HCT116 (cell line): ENCODE data around the gene LRBA. TPM values are rescaled to one million over a fixed set of nuclear protein-coding genes. Genes with fewer than 3 reads are reported as not detected.

Experiments used
- ATAC-seq: fragments of 200-7000 bp; cut with Tn5 transposase; 2 replicates; pipeline ENCODE4 v1.9.1; 2020; ENCODE audit warnings: mild to moderate bottlenecking, moderate library complexity
- BruUV-seq: library from RNA; stranded (reverse); fragments of 400-500 nt; replicated peaks from 2 replicates; lab custom pipeline; 2021; lab: Mats Ljungman, UMichigan
- CTCF ChIA-PET: fragments of 300-600 bp; sonication (Branson Sonifier 250); formaldehyde crosslinking; loops from one replicate; lab custom pipeline; 2021; ENCODE audit warnings: antibody characterized with exemption; lab: Charles Lee
- POLR2A ChIA-PET: fragments of 300-600, 350-600 bp; sonication (Branson Sonifier 250); formaldehyde crosslinking; loops from one replicate; lab custom pipeline; 2021; ENCODE audit warnings: antibody characterized with exemption; lab: Charles Lee
- RAD21 ChIA-PET, 2 experiments: fragments of 300-600 bp; sonication (Branson Sonifier 250); formaldehyde crosslinking; loops; one replicate each; lab custom pipeline; 2023; ENCODE audit warnings: low total read pairs in 2 of 2; ENCODE audit not compliant: uncharacterized antibody in 2 of 2, unreplicated experiment in 2 of 2, low non-redundant PET in 1 of 2; lab: Charles Lee
- DNase-seq: peaks from one replicate; pipeline ENCODE4 v3.0.0-alpha.2; 2010; ENCODE audit warnings: low read depth, low spot score
- H2AFZ ChIP-seq: fragments of 200-600 bp; shearing (Covaris generic), sonication (generic); 2 replicates; pipeline ENCODE4 v1.6.1; 2017; ENCODE audit warnings: low read depth, mixed run types, mixed read lengths, antibody characterized with exemption, low read length; ENCODE audit not compliant: poor library complexity, severe bottlenecking
- H3K27ac ChIP-seq: 2 replicates; pipeline ENCODE4 v1.5.1; 2012; ENCODE audit warnings: low read depth, low read length
- H3K27me3 ChIP-seq: fragments of 200-600 bp; sonication (generic); 2 replicates; pipeline ENCODE4 v1.6.1; 2016; ENCODE audit warnings: mixed run types, low read length, mixed read lengths; ENCODE audit not compliant: insufficient read depth
- H3K36me3 ChIP-seq, 2 experiments: fragments of 200-500 bp in 1 of 2; fragments of 200-600 bp in 1 of 2; sonication (Bioruptor generic) in 1 of 2; sonication (generic) in 1 of 2; 2 replicates each; pipeline versions ENCODE4 v1.5.1 to v1.6.1; 2014 to 2016; ENCODE audit warnings: low read length in 2 of 2, inconsistent platforms in 1 of 2, mixed read lengths in 1 of 2, mixed run types in 1 of 2; ENCODE audit not compliant: insufficient read depth in 2 of 2, control insufficient read depth in 1 of 2
- H3K4me1 ChIP-seq, 2 experiments: fragments of 200-600 bp in 1 of 2; sonication (generic) in 1 of 2; 2 replicates each; pipeline versions ENCODE4 v1.5.1 to v1.6.1; 2012 to 2017; ENCODE audit warnings: low read length in 2 of 2, inconsistent platforms in 1 of 2, mild to moderate bottlenecking in 1 of 2, mixed read lengths in 1 of 2, mixed run types in 1 of 2, moderate library complexity in 1 of 2; ENCODE audit not compliant: insufficient read depth in 2 of 2, control insufficient read depth in 1 of 2
- H3K4me2 ChIP-seq: fragments of 200-600 bp; sonication (generic); 2 replicates; pipeline ENCODE4 v1.6.1; 2017; ENCODE audit warnings: mixed run types, low read length, mixed read lengths
- H3K4me3 ChIP-seq, 2 experiments: fragments of 200-600 bp in 1 of 2; sonication (generic) in 1 of 2; replicated peaks in 1 of 2; 2 replicates each; pipeline ENCODE4 v1.5.1; 2011 to 2016; ENCODE audit warnings: low read length in 2 of 2, control low read depth in 1 of 2, low read depth in 1 of 2, mild to moderate bottlenecking in 1 of 2, mixed read lengths in 1 of 2, mixed run types in 1 of 2
- H3K79me2 ChIP-seq: fragments of 200-600 bp; sonication (generic); 2 replicates; pipeline ENCODE4 v1.6.1; 2017; ENCODE audit warnings: mild to moderate bottlenecking, mixed run types, low read length, moderate library complexity, mixed read lengths; ENCODE audit not compliant: insufficient read depth
- H3K9ac ChIP-seq: fragments of 200-600 bp; sonication (generic); 2 replicates; pipeline ENCODE4 v1.6.1; 2016; ENCODE audit warnings: low read length, mixed read lengths
- H3K9me2 ChIP-seq: fragments of 200-600 bp; sonication (generic), shearing (Covaris generic); 2 replicates; pipeline ENCODE4 v1.6.1; 2017; ENCODE audit warnings: mixed run types, mild to moderate bottlenecking, moderate library complexity; ENCODE audit not compliant: insufficient read depth
- H3K9me3 ChIP-seq, 2 experiments: fragments of 200-500 bp in 1 of 2; fragments of 200-600 bp in 1 of 2; sonication (Bioruptor generic) in 1 of 2; sonication (generic) in 1 of 2; 2 replicates each; pipeline ENCODE4 v1.6.1; 2014 to 2017; ENCODE audit warnings: low read length in 2 of 2, mixed read lengths in 2 of 2, inconsistent platforms in 1 of 2, low read depth in 1 of 2, mild to moderate bottlenecking in 1 of 2, mixed run types in 1 of 2, moderate library complexity in 1 of 2; ENCODE audit not compliant: control insufficient read depth in 1 of 2, insufficient read depth in 1 of 2
- H4K20me1 ChIP-seq: fragments of 200-600 bp; sonication (generic), shearing (Covaris generic); 2 replicates; pipeline ENCODE4 v1.6.1; 2017; ENCODE audit warnings: mixed run types, mild to moderate bottlenecking, moderate library complexity; ENCODE audit not compliant: insufficient read depth
- CBX3 ChIP-seq: IDR thresholded peaks from 2 replicates; pipeline ENCODE4 v1.6.1; 2012; ENCODE audit warnings: low read depth
- CEBPB ChIP-seq: IDR thresholded peaks from 2 replicates; pipeline ENCODE4 v1.6.1; 2012; ENCODE audit warnings: low read depth
- CTCF ChIP-seq, 3 experiments: fragments of 200-600 bp in 1 of 3; sonication (generic) in 1 of 3; IDR thresholded peaks in 2 of 3; conservative IDR thresholded peaks in 1 of 3; 2 replicates each; pipeline ENCODE4 v1.5.1; 2012 to 2017; ENCODE audit warnings: low read depth in 2 of 3, low read length in 2 of 3, antibody characterized with exemption in 1 of 3, borderline replicate concordance in 1 of 3, control low read depth in 1 of 3, mild to moderate bottlenecking in 1 of 3, mixed read lengths in 1 of 3, mixed run types in 1 of 3, moderate library complexity in 1 of 3; ENCODE audit not compliant: insufficient read depth in 1 of 3
- EGR1 ChIP-seq: IDR thresholded peaks from 2 replicates; pipeline ENCODE4 v1.6.1; 2012; ENCODE audit warnings: low read depth
- ELF1 ChIP-seq: IDR thresholded peaks from 2 replicates; pipeline ENCODE4 v1.6.1; 2012; ENCODE audit warnings: low read depth, borderline replicate concordance
- EZH2phosphoT487 ChIP-seq: fragments of 200-600 bp; IDR thresholded peaks from 2 replicates; pipeline ENCODE4 v1.6.1; 2018; ENCODE audit warnings: antibody characterized with exemption, borderline replicate concordance
- FOSL1 ChIP-seq: IDR thresholded peaks from 2 replicates; pipeline ENCODE4 v1.6.1; 2012; ENCODE audit warnings: low read depth
- JUND ChIP-seq: IDR thresholded peaks from 2 replicates; pipeline ENCODE4 v1.6.1; 2012
- POLR2A ChIP-seq: IDR thresholded peaks from 2 replicates; pipeline ENCODE4 v1.7.0; 2011; ENCODE audit warnings: borderline replicate concordance; ENCODE audit not compliant: insufficient read depth, insufficient read length; ENCODE audit errors: extremely low read depth
- POLR2AphosphoS5 ChIP-seq: IDR thresholded peaks from 2 replicates; pipeline ENCODE4 v1.6.1; 2011; ENCODE audit warnings: mild to moderate bottlenecking, low read depth, low read length, moderate library complexity
- RAD21 ChIP-seq: IDR thresholded peaks from 2 replicates; pipeline ENCODE4 v1.6.1; 2012; ENCODE audit warnings: low read depth, mild to moderate bottlenecking
- REST ChIP-seq: IDR thresholded peaks from 2 replicates; pipeline ENCODE4 v1.6.1; 2012; ENCODE audit warnings: low read depth
- SIN3A ChIP-seq: IDR thresholded peaks from 2 replicates; pipeline ENCODE4 v1.6.1; 2012; ENCODE audit warnings: low read depth
- SP1 ChIP-seq: IDR thresholded peaks from 2 replicates; pipeline ENCODE4 v1.6.1; 2012; ENCODE audit warnings: low read depth
- TCF7L2 ChIP-seq: IDR thresholded peaks from 2 replicates; pipeline ENCODE4 v1.7.0; 2011; ENCODE audit warnings: borderline replicate concordance, inconsistent platforms; ENCODE audit not compliant: insufficient read depth, insufficient read length; ENCODE audit errors: extremely low read depth
- ZFX ChIP-seq: fragments of 450-650 bp; IDR thresholded peaks from 2 replicates; pipeline ENCODE4 v1.6.1; 2017
- ZNF274 ChIP-seq: fragments of 200-500 bp; sonication (Bioruptor generic); IDR thresholded peaks from 2 replicates; pipeline ENCODE4 v1.6.1; 2014; ENCODE audit warnings: mild to moderate bottlenecking, low read depth, low read length, inconsistent platforms
- intact Hi-C: fragments of 100-400 bp; cut with micrococcal nuclease; formaldehyde crosslinking; loops from 2 replicates; pipeline ENCODE4 v1.10.0; 2022
- total RNA-seq: library from RNA; stranded (reverse); gene quantifications from one replicate; pipeline ENCODE4 v1.2.1, GENCODE V29; 2021; ENCODE audit not compliant: unreplicated experiment
- TF ChIP-seq, protein P1 (sequence below): IDR thresholded peaks from 2 replicates; pipeline ENCODE4 v1.6.1; 2012
- TF ChIP-seq, protein P2 (sequence below): IDR thresholded peaks from 2 replicates; pipeline ENCODE4 v1.6.1; 2012
- TF ChIP-seq, protein P3 (sequence below): IDR thresholded peaks from 2 replicates; pipeline ENCODE4 v1.6.1; 2011; ENCODE audit warnings: mild to moderate bottlenecking, low read length, moderate library complexity; ENCODE audit not compliant: insufficient replicate concordance; ENCODE audit errors: extremely low read depth

LRBA gene
- total RNA-seq, 1 experiment from 2014 or later, result 79.8 TPM

DNA sequence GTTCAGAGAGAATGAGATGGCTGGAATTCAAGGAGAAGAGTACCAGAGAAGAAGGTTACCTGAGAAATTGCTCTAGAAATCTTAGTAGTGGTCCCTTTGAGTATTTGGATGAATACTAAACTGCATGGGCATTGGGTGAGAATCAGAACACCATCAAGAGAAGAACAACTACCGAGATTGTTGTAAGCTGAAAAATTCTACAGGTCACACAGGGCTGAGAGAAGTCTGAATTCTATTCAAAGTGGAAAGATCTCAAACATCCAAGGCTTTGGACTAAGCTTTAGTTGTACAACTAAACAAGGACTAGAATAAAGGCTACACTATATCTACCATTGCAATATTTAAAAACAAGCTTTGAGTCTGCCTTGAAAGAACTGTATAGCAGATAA lies 40.8 kb downstream of the LRBA start:
- Histone ChIP-seq H3K36me3 (no peaks in the 10 kb centered on the region), H3K9me2 (no peaks in the 10 kb centered on the region), H3K4me1 (no peaks in the 10 kb centered on the region), H3K27ac (no peak overlapping the region), H3K27me3 (no peaks in the 10 kb centered on the region), H4K20me1 (no peaks in the 10 kb centered on the region; the same call in none of the 2 replicates), H3K4me3 (no peak overlapping the region), H3K9ac (no peak overlapping the region), H2AFZ (no peak overlapping the region), H3K9me3 (no peaks in the 10 kb centered on the region), H3K79me2 (peaks cover 96% of the 10 kb centered on the region), H3K4me2 (no peak overlapping the region)
- intact Hi-C loops, result no loop called here
- no peak for TF ChIP-seq ELF1
- TF ChIP-seq, protein P1, sequence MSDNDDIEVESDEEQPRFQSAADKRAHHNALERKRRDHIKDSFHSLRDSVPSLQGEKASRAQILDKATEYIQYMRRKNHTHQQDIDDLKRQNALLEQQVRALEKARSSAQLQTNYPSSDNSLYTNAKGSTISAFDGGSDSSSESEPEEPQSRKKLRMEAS, result no peak
- TF ChIP-seq CEBPB, result no peak
- no peak for TF ChIP-seq SIN3A
- TF ChIP-seq, protein P2, sequence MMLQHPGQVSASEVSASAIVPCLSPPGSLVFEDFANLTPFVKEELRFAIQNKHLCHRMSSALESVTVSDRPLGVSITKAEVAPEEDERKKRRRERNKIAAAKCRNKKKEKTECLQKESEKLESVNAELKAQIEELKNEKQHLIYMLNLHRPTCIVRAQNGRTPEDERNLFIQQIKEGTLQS, result no peak
- no peak for TF ChIP-seq CBX3
- TF ChIP-seq, protein P3, sequence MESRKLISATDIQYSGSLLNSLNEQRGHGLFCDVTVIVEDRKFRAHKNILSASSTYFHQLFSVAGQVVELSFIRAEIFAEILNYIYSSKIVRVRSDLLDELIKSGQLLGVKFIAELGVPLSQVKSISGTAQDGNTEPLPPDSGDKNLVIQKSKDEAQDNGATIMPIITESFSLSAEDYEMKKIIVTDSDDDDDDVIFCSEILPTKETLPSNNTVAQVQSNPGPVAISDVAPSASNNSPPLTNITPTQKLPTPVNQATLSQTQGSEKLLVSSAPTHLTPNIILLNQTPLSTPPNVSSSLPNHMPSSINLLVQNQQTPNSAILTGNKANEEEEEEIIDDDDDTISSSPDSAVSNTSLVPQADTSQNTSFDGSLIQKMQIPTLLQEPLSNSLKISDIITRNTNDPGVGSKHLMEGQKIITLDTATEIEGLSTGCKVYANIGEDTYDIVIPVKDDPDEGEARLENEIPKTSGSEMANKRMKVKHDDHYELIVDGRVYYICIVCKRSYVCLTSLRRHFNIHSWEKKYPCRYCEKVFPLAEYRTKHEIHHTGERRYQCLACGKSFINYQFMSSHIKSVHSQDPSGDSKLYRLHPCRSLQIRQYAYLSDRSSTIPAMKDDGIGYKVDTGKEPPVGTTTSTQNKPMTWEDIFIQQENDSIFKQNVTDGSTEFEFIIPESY, result no peak
- TF ChIP-seq FOSL1, result no peak
- no peak for TF ChIP-seq JUND
- TF ChIP-seq ZFX, result no peak
- no peak for TF ChIP-seq POLR2AphosphoS5
- TF ChIP-seq SP1, result no peak
- TF ChIP-seq ZNF274, result no peak
- TF ChIP-seq REST, result no peak
- TF ChIP-seq EZH2phosphoT487, result no peak
- no peak for TF ChIP-seq TCF7L2
- TF ChIP-seq CTCF (IDR thresholded peaks at IDR 0.05 in 2 of 3, conservative IDR thresholded peaks at IDR 0.05 in 1 of 3; ENCODE audit: borderline replicate concordance in 1 of 3, insufficient read depth in 1 of 3, low read depth in 2 of 3, low read length in 2 of 3), result no peak
- TF ChIP-seq POLR2A, result no peak
- TF ChIP-seq RAD21, result no peak
- no peak for TF ChIP-seq EGR1
- ChIA-PET POLR2A (no interaction called here), CTCF (no interaction called here), RAD21 (no interaction called here)
- BruUV-seq, result no TSS peak
- ATAC-seq (no peak), DNase-seq (no peak)
